WTC11 (cell line): ENCODE data around the gene RABGAP1. TPM values are rescaled to one million over a fixed set of nuclear protein-coding genes. Genes with fewer than 3 reads are reported as not detected.

ENCODE experiments used
- ATAC-seq: fragments of 200-7000 bp; cut with Tn5 transposase; 2 replicates; pipeline ENCODE4 v1.10.0; 2021; ENCODE audit warnings: mild to moderate bottlenecking, moderate library complexity
- CTCF ChIA-PET: fragments of 300-600 bp; sonication (Branson Sonifier 250); formaldehyde crosslinking; loops from one replicate; lab custom pipeline; 2021; ENCODE audit warnings: antibody characterized with exemption; lab: Charles Lee
- POLR2A ChIA-PET: fragments of 350-600 bp; sonication (Branson Sonifier 250); formaldehyde crosslinking; loops from one replicate; lab custom pipeline; 2021; ENCODE audit warnings: antibody characterized with exemption; lab: Charles Lee
- DNase-seq: peaks from one replicate; pipeline ENCODE4 v3.0.0; 2021; ENCODE audit warnings: low spot score
- H3K27ac Mint-ChIP-seq: 2 replicates; pipeline ENCODE4 v1.8.0; 2021; ENCODE audit warnings: mixed read lengths
- H3K27me3 Mint-ChIP-seq: 2 replicates; pipeline ENCODE4 v1.8.0; 2021; ENCODE audit warnings: low read depth, mild to moderate bottlenecking, moderate library complexity, mixed read lengths
- H3K36me3 Mint-ChIP-seq: 2 replicates; pipeline ENCODE4 v1.8.0; 2021; ENCODE audit warnings: mixed read lengths
- H3K4me1 Mint-ChIP-seq: 2 replicates; pipeline ENCODE4 v1.8.0; 2022; ENCODE audit warnings: mixed read lengths
- H3K4me3 Mint-ChIP-seq: 2 replicates; pipeline ENCODE4 v1.8.0; 2021; ENCODE audit warnings: mild to moderate bottlenecking, moderate library complexity, mixed read lengths
- H3K9me3 Mint-ChIP-seq: 2 replicates; pipeline ENCODE4 v1.8.0; 2021; ENCODE audit warnings: mixed read lengths
- CREB1 ChIP-seq: sonication (generic); formaldehyde crosslinking; IDR thresholded peaks from 2 replicates; pipeline ENCODE4 v1.8.0; 2023; ENCODE audit warnings: mild to moderate bottlenecking, missing genetic modification reagents
- CREM ChIP-seq: sonication (generic); formaldehyde crosslinking; IDR thresholded peaks from 2 replicates; pipeline ENCODE4 v1.8.1; 2022; ENCODE audit warnings: mild to moderate bottlenecking, missing genetic modification reagents, moderate library complexity
- EMX1 ChIP-seq: fragments of 250-450 bp; sonication (Bioruptor Pico); IDR thresholded peaks from 2 replicates; pipeline ENCODE4 v1.8.0; 2021; ENCODE audit warnings: mild to moderate bottlenecking
- FOXP1 ChIP-seq: sonication (generic); formaldehyde crosslinking; IDR thresholded peaks from 2 replicates; pipeline ENCODE4 v1.8.0; 2022; ENCODE audit warnings: missing genetic modification reagents, mild to moderate bottlenecking, moderate library complexity, borderline replicate concordance
- GABPB1 ChIP-seq: sonication (generic); formaldehyde crosslinking; IDR thresholded peaks from 2 replicates; pipeline ENCODE4 v1.8.1; 2023; ENCODE audit warnings: mild to moderate bottlenecking, missing genetic modification reagents
- JAZF1 ChIP-seq: fragments of 250-450 bp; sonication (Bioruptor Pico); IDR thresholded peaks from 2 replicates; pipeline ENCODE4 v1.9.0; 2021; ENCODE audit warnings: moderate library complexity, mild to moderate bottlenecking, inconsistent platforms
- MYBL2 ChIP-seq: sonication (generic); formaldehyde crosslinking; IDR thresholded peaks from 2 replicates; pipeline ENCODE4 v1.8.1; 2023; ENCODE audit warnings: mild to moderate bottlenecking, moderate library complexity, missing genetic modification reagents
- NR1H2 ChIP-seq: sonication (generic); formaldehyde crosslinking; IDR thresholded peaks from 2 replicates; pipeline ENCODE4 v1.9.0; 2021; ENCODE audit warnings: mild to moderate bottlenecking, moderate library complexity, missing genetic modification reagents
- RORB ChIP-seq: fragments of 250-450 bp; sonication (Bioruptor Pico); IDR thresholded peaks from 2 replicates; pipeline ENCODE4 v1.9.0; 2021; ENCODE audit warnings: mild to moderate bottlenecking
- TCF7 ChIP-seq: sonication (generic); formaldehyde crosslinking; IDR thresholded peaks from 2 replicates; pipeline ENCODE4 v1.8.0; 2022; ENCODE audit warnings: mild to moderate bottlenecking, low read depth, missing genetic modification reagents, moderate library complexity
- ZNF138 ChIP-seq: sonication (generic); formaldehyde crosslinking; conservative IDR thresholded peaks from 2 replicates; pipeline ENCODE4 v1.8.1; 2022; ENCODE audit warnings: mild to moderate bottlenecking, moderate library complexity, missing genetic modification reagents
- ZNF317 ChIP-seq: sonication (generic); formaldehyde crosslinking; IDR thresholded peaks from 2 replicates; pipeline ENCODE4 v1.8.1; 2023; ENCODE audit warnings: low read depth, mild to moderate bottlenecking, moderate library complexity, missing genetic modification reagents, borderline replicate concordance
- total RNA-seq: library from RNA; stranded (reverse); gene quantifications from 3 replicates; pipeline ENCODE4 v1.2.3, GENCODE V29; 2021
- TF ChIP-seq, protein P1 (sequence below): fragments of 250-450 bp; sonication (Bioruptor Pico); IDR thresholded peaks from 2 replicates; pipeline ENCODE4 v1.9.0; 2021; ENCODE audit warnings: mild to moderate bottlenecking, borderline replicate concordance
- TF ChIP-seq, protein P2 (sequence below): sonication (generic); formaldehyde crosslinking; IDR thresholded peaks from 2 replicates; pipeline ENCODE4 v1.8.1; 2023; ENCODE audit warnings: mild to moderate bottlenecking, missing genetic modification reagents
- TF ChIP-seq, protein P3 (sequence below): sonication (generic); formaldehyde crosslinking; IDR thresholded peaks from 2 replicates; pipeline ENCODE4 v1.8.0; 2022; ENCODE audit warnings: mild to moderate bottlenecking, missing genetic modification reagents
- TF ChIP-seq, protein P4 (sequence below): sonication (generic); formaldehyde crosslinking; IDR thresholded peaks from 2 replicates; pipeline ENCODE4 v1.8.1; 2023; ENCODE audit warnings: mild to moderate bottlenecking, missing genetic modification reagents, moderate library complexity
- TF ChIP-seq, protein P5 (sequence below): sonication (generic); formaldehyde crosslinking; IDR thresholded peaks from 2 replicates; pipeline ENCODE4 v1.8.0; 2022; ENCODE audit warnings: mild to moderate bottlenecking, missing genetic modification reagents
- TF ChIP-seq, protein P6 (sequence below): sonication (generic); formaldehyde crosslinking; IDR thresholded peaks from 2 replicates; pipeline ENCODE4 v1.8.0; 2022; ENCODE audit warnings: missing genetic modification reagents

Gene RABGAP1
- total RNA-seq, 1 experiment from 2014 or later, result 38.1 TPM

DNA sequence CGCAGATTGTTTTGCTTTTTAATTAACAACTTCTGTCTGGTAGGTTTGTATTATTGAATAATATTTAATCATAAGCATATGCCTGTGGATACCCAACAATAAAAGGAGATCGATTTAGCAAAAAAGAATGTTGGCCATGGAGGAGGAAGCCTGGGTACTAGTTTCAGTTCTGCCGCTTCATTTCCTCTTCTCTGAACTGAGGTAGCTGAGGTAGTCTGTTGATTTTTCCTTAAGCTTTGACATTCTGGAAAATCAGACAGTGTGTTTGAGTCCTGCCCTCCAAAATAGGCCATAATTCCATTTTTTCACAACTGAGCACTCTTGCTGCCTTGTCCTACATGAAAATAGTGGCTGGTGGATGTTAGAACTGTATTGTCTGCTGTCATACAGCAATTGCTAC is 86.7 kb downstream of the RABGAP1 start:
- Mint-ChIP-seq H3K27ac (no peak overlapping the region), H3K36me3 (peaks cover 8% of the 10 kb centered on the region), H3K4me3 (no peak overlapping the region), H3K9me3 (no peaks in the 10 kb centered on the region), H3K4me1 (no peaks in the 10 kb centered on the region), H3K27me3 (no peaks in the 10 kb centered on the region)
- ChIA-PET CTCF (no interaction called here), POLR2A (no interaction called here)
- no peak for DNase-seq
- ATAC-seq, result no peak
- TF ChIP-seq FOXP1 (CRISPR knock-in tag), result no peak
- TF ChIP-seq CREB1, result no peak
- no peak for TF ChIP-seq ZNF138 (CRISPR knock-in tag)
- TF ChIP-seq, protein P1, sequence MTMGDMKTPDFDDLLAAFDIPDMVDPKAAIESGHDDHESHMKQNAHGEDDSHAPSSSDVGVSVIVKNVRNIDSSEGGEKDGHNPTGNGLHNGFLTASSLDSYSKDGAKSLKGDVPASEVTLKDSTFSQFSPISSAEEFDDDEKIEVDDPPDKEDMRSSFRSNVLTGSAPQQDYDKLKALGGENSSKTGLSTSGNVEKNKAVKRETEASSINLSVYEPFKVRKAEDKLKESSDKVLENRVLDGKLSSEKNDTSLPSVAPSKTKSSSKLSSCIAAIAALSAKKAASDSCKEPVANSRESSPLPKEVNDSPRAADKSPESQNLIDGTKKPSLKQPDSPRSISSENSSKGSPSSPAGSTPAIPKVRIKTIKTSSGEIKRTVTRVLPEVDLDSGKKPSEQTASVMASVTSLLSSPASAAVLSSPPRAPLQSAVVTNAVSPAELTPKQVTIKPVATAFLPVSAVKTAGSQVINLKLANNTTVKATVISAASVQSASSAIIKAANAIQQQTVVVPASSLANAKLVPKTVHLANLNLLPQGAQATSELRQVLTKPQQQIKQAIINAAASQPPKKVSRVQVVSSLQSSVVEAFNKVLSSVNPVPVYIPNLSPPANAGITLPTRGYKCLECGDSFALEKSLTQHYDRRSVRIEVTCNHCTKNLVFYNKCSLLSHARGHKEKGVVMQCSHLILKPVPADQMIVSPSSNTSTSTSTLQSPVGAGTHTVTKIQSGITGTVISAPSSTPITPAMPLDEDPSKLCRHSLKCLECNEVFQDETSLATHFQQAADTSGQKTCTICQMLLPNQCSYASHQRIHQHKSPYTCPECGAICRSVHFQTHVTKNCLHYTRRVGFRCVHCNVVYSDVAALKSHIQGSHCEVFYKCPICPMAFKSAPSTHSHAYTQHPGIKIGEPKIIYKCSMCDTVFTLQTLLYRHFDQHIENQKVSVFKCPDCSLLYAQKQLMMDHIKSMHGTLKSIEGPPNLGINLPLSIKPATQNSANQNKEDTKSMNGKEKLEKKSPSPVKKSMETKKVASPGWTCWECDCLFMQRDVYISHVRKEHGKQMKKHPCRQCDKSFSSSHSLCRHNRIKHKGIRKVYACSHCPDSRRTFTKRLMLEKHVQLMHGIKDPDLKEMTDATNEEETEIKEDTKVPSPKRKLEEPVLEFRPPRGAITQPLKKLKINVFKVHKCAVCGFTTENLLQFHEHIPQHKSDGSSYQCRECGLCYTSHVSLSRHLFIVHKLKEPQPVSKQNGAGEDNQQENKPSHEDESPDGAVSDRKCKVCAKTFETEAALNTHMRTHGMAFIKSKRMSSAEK (CRISPR knock-in tag), result no peak
- no peak for TF ChIP-seq GABPB1 (CRISPR knock-in tag)
- no peak for TF ChIP-seq JAZF1
- no peak for TF ChIP-seq ZNF317 (CRISPR knock-in tag)
- TF ChIP-seq, protein P2, sequence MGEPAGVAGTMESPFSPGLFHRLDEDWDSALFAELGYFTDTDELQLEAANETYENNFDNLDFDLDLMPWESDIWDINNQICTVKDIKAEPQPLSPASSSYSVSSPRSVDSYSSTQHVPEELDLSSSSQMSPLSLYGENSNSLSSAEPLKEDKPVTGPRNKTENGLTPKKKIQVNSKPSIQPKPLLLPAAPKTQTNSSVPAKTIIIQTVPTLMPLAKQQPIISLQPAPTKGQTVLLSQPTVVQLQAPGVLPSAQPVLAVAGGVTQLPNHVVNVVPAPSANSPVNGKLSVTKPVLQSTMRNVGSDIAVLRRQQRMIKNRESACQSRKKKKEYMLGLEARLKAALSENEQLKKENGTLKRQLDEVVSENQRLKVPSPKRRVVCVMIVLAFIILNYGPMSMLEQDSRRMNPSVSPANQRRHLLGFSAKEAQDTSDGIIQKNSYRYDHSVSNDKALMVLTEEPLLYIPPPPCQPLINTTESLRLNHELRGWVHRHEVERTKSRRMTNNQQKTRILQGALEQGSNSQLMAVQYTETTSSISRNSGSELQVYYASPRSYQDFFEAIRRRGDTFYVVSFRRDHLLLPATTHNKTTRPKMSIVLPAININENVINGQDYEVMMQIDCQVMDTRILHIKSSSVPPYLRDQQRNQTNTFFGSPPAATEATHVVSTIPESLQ (CRISPR knock-in tag), result no peak
- TF ChIP-seq CREM (CRISPR knock-in tag), result no peak

DNA sequence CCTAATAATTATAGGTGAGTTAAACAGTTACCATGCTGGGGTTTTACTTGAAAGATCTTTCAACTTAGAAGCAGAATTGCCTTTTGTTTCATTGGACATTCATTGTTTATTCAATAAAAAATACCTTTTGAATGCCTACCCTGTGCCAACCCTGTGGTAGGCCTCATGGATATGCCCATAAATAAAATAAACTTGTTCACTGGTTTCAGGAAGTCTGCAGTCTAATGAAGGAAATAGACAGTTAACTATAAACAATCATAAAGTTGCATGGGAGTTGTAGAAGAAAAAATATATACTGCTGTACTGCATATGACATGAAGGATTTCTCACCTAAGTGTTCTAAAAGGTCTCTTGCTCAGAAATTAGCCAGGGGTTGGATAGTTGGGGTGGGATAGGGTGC is 87.3 kb downstream of the RABGAP1 start:
- Mint-ChIP-seq H3K36me3 (peaks cover 3% of the 10 kb centered on the region), H3K4me3 (no peak overlapping the region), H3K9me3 (no peaks in the 10 kb centered on the region), H3K4me1 (peaks cover 4% of the 10 kb centered on the region), H3K27me3 (no peaks in the 10 kb centered on the region), H3K27ac (peak overlapping the region; percentile 60)
- POLR2A ChIA-PET, result no interaction called here
- no peak for DNase-seq
- no peak for ATAC-seq
- CTCF ChIA-PET, result no interaction called here
- TF ChIP-seq RORB (CRISPR knock-in tag) (no peak), TCF7 (CRISPR knock-in tag) (no peak), EMX1 (CRISPR knock-in tag) (no peak), NR1H2 (CRISPR knock-in tag) (no peak), MYBL2 (CRISPR knock-in tag) (no peak)
- TF ChIP-seq, protein P3, sequence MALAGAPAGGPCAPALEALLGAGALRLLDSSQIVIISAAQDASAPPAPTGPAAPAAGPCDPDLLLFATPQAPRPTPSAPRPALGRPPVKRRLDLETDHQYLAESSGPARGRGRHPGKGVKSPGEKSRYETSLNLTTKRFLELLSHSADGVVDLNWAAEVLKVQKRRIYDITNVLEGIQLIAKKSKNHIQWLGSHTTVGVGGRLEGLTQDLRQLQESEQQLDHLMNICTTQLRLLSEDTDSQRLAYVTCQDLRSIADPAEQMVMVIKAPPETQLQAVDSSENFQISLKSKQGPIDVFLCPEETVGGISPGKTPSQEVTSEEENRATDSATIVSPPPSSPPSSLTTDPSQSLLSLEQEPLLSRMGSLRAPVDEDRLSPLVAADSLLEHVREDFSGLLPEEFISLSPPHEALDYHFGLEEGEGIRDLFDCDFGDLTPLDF (CRISPR knock-in tag), result no peak
- TF ChIP-seq, protein P1 (CRISPR knock-in tag), result no peak
- TF ChIP-seq, protein P4, sequence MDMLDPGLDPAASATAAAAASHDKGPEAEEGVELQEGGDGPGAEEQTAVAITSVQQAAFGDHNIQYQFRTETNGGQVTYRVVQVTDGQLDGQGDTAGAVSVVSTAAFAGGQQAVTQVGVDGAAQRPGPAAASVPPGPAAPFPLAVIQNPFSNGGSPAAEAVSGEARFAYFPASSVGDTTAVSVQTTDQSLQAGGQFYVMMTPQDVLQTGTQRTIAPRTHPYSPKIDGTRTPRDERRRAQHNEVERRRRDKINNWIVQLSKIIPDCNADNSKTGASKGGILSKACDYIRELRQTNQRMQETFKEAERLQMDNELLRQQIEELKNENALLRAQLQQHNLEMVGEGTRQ (CRISPR knock-in tag), result no peak
- TF ChIP-seq, protein P5, sequence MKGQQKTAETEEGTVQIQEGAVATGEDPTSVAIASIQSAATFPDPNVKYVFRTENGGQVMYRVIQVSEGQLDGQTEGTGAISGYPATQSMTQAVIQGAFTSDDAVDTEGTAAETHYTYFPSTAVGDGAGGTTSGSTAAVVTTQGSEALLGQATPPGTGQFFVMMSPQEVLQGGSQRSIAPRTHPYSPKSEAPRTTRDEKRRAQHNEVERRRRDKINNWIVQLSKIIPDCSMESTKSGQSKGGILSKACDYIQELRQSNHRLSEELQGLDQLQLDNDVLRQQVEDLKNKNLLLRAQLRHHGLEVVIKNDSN (CRISPR knock-in tag), result no peak
- TF ChIP-seq, protein P6, sequence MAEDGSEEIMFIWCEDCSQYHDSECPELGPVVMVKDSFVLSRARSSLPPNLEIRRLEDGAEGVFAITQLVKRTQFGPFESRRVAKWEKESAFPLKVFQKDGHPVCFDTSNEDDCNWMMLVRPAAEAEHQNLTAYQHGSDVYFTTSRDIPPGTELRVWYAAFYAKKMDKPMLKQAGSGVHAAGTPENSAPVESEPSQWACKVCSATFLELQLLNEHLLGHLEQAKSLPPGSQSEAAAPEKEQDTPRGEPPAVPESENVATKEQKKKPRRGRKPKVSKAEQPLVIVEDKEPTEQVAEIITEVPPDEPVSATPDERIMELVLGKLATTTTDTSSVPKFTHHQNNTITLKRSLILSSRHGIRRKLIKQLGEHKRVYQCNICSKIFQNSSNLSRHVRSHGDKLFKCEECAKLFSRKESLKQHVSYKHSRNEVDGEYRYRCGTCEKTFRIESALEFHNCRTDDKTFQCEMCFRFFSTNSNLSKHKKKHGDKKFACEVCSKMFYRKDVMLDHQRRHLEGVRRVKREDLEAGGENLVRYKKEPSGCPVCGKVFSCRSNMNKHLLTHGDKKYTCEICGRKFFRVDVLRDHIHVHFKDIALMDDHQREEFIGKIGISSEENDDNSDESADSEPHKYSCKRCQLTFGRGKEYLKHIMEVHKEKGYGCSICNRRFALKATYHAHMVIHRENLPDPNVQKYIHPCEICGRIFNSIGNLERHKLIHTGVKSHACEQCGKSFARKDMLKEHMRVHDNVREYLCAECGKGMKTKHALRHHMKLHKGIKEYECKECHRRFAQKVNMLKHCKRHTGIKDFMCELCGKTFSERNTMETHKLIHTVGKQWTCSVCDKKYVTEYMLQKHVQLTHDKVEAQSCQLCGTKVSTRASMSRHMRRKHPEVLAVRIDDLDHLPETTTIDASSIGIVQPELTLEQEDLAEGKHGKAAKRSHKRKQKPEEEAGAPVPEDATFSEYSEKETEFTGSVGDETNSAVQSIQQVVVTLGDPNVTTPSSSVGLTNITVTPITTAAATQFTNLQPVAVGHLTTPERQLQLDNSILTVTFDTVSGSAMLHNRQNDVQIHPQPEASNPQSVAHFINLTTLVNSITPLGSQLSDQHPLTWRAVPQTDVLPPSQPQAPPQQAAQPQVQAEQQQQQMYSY (CRISPR knock-in tag), result no peak
